Thoracic aorta (tissue), 2 donors: ENCODE data around the gene AXIN1. TPM values are rescaled to one million over a fixed set of nuclear protein-coding genes. Genes with fewer than 3 reads are reported as not detected.
"Not testable (repeated sequence)": the region's sequence is repeated elsewhere in the genome, so short reads cannot be mapped to it uniquely, and the experiment has no call there.

Source experiments
- ATAC-seq: fragments of 150-250 bp; one replicate; pipeline ENCODE4 v1.8.0; 2017; ENCODE audit warnings: low read depth; ENCODE audit not compliant: insufficient number of reproducible peaks, low FRiP score
- DNase-seq: peaks from one replicate; pipeline ENCODE4 v3.0.0-alpha.2; 2020; ENCODE audit warnings: low spot score
- H3K27ac ChIP-seq, 2 donors: fragments of 200-600 bp; sonication (generic); 1 replicate in 1 of 2; 2 replicates in 1 of 2; pipeline ENCODE4 v1.5.1; 2016; ENCODE audit warnings: mild to moderate bottlenecking in 2 of 2, moderate library complexity in 2 of 2
- H3K27me3 ChIP-seq: fragments of 200-600 bp; sonication (generic); replicated peaks from 2 replicates; pipeline ENCODE4 v1.6.0; 2016; ENCODE audit warnings: mild to moderate bottlenecking; ENCODE audit not compliant: insufficient read depth
- H3K36me3 ChIP-seq: fragments of 200-600 bp; sonication (generic); one replicate; pipeline ENCODE4 v1.5.1; 2016
- H3K4me1 ChIP-seq, 2 donors: fragments of 200-600 bp; sonication (generic); 1 replicate in 1 of 2; 2 replicates in 1 of 2; pipeline versions ENCODE4 v1.5.1 to v1.6.0; 2016; ENCODE audit warnings: low read depth in 2 of 2, mild to moderate bottlenecking in 1 of 2; ENCODE audit not compliant: control insufficient read depth in 1 of 2
- H3K4me3 ChIP-seq: fragments of 200-600 bp; sonication (generic); 2 replicates; pipeline ENCODE4 v1.5.1; 2016; ENCODE audit warnings: mild to moderate bottlenecking
- H3K9me3 ChIP-seq: fragments of 200-600 bp; sonication (generic); 2 replicates; pipeline ENCODE4 v1.5.1; 2016
- CTCF ChIP-seq: fragments of 200-600 bp; sonication (generic); IDR thresholded peaks from one replicate; pipeline ENCODE4 v1.5.1; 2019; ENCODE audit warnings: antibody characterized with exemption
- total RNA-seq, 2 donors: library from RNA; depleted of rRNA; stranded (reverse); fragments of >200 nt; gene quantifications; one replicate each; pipeline versions ENCODE4 v1.1.0 to v1.2.3, GENCODE V29; 2016

AXIN1 gene
- total RNA-seq, 2 donors from 2014 or later, result 20.0 to 27.2 TPM

GRCh38 chr16:336269-336668, 16.3 kb downstream of the AXIN1 start:
- no peaks in the 10 kb centered on the region for H3K9me3 ChIP-seq
- no peak for TF ChIP-seq CTCF
- no peak overlapping the region for H3K4me3 ChIP-seq
- peaks cover 6 to 8% of the 10 kb centered on the region in 2 donors for H3K4me1 ChIP-seq
- no peaks in the 10 kb centered on the region for H3K36me3 ChIP-seq
- no peaks in the 10 kb centered on the region for H3K27me3 ChIP-seq
- DNase-seq (no peak), ATAC-seq (no peak)
- no peak overlapping the region for H3K27ac ChIP-seq

DNA sequence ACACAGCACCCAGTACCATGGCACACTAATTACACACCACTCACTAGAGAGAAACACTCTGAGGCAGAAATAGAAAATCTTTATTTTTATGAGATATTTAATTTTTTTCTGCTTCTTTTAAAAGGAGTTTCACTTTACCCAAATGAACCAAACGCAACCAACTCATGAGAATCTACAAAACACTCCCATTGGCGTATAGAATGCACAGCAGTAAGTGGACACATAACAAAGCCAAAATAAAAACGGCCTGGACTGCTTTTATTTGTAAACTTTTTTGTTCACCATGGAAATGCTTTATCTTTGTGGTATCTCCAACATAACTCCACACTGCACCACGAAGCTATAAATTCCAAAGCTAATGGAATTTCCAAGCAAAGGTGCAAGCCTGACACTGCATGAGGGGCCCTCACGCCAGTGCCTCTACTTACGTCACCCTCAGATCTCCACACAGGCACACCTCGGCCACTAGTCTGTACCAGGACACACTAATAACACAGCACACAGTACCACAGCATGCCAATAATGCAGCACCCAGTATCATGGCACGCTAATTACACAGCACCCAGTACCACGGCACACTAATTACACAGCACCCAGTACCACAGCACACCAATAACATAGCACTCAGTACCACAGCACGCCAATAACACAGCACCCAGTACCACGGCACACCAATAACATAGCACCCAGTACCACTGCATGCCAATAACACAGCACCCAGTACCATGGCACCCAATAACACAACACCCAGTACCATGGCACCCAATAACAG, 17.5 kb downstream of the AXIN1 start:
- not testable (repeated sequence) for DNase-seq, H3K27me3 ChIP-seq, H3K4me1 ChIP-seq, H3K27ac ChIP-seq, H3K9me3 ChIP-seq, ATAC-seq, H3K4me3 ChIP-seq, H3K36me3 ChIP-seq

- not testable (repeated sequence) for DNase-seq, H3K27ac ChIP-seq, H3K27me3 ChIP-seq, H3K4me3 ChIP-seq, ATAC-seq, H3K4me1 ChIP-seq, H3K36me3 ChIP-seq, H3K9me3 ChIP-seq
Measured at GRCh38 chr16:334164-334832, 18.2 kb downstream of the AXIN1 start.

- Histone ChIP-seq H3K27me3 (no peaks in the 10 kb centered on the region), H3K4me1 (peaks cover 6 to 8% of the 10 kb centered on the region in 2 donors), H3K36me3 (no peaks in the 10 kb centered on the region), H3K4me3 (no peak overlapping the region), H3K9me3 (no peaks in the 10 kb centered on the region), H3K27ac (no peak overlapping the region)
- ATAC-seq (no peak), DNase-seq (no peak)
- TF ChIP-seq CTCF, result no peak
Measured at GRCh38 chr16:333406-334094, 19.0 kb downstream of the AXIN1 start.

GRCh38 chr16:331181-331814, 21.2 kb downstream of the AXIN1 start:
- not testable (repeated sequence) for H3K27me3 ChIP-seq, ATAC-seq, H3K27ac ChIP-seq, H3K9me3 ChIP-seq, DNase-seq, H3K36me3 ChIP-seq, H3K4me3 ChIP-seq
- peaks cover 13 to 22% of the 10 kb centered on the region in 2 donors for H3K4me1 ChIP-seq

DNA sequence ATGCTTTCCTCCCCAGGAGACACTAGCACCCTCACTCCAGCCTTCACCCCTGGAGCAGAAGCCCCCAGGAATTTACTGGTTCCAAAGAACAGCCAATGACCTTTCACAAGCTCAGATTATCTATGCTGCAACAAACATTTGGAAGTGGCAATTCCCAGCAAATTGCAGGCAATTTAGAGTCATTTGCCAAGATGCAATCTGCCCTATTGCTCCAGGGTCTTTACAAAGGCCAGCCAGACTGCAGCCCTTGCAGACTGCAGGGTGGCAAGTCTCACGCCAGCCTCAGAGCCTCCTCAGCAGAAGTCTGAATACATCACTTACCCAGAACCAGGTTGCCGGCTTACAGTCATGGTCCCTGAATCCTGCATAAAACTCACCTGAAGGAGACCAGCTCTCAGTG, 21.8 kb downstream of the AXIN1 start:
- Histone ChIP-seq H3K36me3 (no peaks in the 10 kb centered on the region), H3K27ac (no peak overlapping the region), H3K9me3 (no peaks in the 10 kb centered on the region), H3K4me3 (no peak overlapping the region), H3K27me3 (no peaks in the 10 kb centered on the region), H3K4me1 (peaks cover 13 to 22% of the 10 kb centered on the region in 2 donors)
- ATAC-seq (no peak), DNase-seq (no peak)
- no peak for TF ChIP-seq CTCF
